ENCODE measurements around the gene F3.

F3 gene

DNA sequence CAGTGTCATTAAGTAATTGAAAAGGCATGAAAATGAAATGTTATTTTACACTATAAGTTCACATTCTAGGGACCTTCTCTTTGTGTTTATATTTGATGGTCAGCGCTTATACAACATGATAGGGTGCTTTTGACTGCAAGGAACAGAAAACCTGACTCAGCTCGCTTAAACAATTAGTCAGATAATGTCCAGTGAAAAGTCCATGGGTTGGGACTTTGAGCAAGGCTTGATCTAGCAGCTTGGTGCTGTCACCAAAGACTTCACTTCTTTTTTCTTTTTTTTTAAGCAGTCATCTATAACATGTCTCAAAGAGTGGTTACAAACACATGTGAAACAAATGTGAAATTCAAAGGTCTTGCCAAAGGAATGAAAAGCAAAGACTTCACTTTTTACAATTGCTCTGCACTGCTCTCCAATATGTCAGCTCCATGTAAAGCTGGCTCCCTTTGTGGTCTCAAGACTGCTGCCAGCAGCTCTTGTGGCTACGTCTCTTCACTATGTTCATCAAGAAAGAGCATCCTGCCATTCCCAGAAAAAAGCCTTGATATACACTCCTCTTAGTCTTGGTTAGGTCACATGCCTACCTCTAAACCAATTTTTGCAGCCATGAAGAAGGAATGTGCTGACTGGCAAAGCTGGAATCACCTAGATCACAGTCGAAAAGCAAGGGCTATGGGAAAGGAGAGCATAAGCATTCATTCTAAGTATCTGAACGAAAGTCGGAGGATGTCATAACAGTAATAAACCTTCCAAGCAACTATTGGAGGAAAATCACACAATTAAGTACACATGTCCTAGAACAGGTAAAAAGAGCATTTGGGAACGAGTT, 15.2 kb downstream of the F3 start:
- DNase-seq = no peak

DNA sequence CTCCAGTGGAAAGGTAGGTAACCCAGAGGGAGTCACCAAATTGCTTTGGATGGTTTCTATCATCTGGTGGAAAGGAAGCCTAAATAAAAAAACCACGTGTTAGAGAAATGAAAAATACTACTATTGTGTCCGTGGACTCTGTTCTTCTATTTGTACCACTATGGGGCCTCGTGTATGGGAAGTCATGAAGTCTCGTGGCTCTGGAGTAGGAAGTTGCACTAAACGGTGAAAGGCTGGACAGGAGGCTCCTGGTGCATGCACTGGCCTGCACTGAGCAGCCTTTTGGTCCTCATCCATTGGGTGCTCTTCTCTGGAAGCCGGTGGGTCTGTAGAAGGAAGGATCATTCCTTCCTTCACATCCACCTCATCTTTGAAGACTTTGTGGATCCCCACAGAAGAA, 17.0 kb downstream of the F3 start:
- DNase-seq = no peak

DNA sequence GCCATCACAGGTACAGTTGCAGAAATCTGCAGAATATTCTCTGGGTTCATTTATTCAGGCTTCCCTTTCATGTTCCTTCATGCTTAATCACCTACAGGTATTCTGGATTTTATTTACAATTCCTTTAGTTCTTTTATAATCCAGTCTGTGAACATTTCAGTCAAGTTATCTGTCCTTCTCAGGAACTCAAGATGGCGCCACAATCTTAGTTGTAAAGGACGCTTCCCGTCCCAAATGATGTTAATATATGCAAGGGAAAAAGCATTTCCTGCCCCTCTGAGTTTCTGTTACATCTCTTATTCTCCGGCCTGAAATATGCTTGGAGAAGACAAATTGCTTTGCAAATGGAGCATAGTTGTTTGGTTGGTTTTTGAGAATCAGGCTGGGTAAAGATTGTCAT, 19.3 kb downstream of the F3 start:
- peak; percentile 4 for DNase-seq

DNA sequence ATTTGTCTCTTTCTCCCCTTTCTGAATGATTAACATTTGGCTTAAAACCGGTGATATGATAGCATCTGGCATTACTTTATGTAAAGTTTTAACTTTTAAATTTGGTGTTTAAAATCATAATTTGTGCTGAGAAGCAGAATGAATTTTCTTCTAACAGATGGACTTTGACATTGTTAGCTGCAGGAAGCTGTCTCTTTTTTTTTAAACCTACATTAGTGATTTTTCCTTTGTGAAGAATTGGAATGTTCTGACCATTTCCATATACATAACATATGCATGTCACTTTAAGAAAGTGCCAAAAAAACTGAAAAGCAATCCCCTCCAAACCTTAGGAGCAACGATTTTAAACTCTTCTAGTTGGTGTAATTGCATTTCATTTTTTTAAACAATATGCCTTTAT, 22.2 kb downstream of the F3 start:
- DNase-seq = no peak

DNA sequence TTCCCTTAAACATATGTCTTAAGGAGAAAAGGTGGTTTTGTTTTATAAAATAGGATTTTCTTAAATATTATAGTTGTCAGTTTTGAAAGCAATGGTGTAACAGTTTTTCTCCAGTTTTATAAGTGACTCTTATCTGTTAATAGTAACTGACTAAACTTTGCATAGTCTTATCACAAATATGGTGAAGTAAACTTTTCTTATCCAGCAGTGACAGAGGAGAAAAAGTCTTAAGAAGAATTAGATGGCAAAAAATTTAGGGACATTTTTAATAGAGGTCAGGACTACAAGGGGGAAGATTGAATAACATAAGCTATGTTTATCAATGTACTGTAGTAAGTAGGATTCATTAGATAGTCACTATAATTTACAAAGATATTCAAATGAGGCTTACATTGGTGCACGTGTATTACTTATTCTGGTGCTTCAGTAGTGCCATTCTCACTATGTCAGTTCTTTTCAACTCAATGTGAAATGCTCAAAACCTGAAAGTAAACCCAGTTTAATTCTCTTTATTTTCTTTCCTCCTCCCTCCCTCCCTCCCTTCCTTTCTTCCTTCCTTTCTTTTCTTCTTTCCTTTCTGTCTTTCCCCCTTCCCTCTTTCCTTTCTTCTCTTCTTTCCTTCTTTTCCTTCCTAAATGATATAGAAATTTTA, 26.1 kb downstream of the F3 start:
- no peak for DNase-seq

DNA sequence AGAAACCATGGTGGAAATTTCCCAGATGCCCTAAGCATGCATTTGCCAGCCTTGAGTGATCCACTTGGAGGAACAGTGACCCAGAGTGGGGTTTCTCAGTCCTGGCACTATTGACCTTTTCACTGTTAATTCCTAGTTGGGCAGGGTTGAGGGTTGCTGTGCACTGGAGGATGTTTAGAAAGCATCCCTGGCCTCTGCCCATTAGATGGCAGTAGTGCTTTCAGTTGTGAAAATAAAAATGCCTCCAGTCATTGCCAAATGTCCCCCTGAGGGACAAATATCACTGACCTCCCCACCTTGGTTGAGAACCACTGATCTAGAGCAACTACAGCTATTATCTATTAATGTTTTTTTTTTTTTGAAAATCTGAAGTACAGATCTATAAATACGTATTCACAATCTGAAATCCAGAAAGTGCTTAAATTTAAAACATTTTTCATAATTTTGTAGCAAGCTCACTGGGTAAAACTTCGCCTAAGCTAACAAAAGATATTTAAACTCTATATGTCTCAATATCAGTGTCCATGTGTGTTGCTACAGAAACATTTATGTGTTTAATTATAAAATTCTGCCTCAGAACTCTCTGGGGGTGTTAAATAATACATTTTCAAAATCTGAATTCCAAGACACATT, 27.3 kb downstream of the F3 start:
- no peak for DNase-seq

DNA sequence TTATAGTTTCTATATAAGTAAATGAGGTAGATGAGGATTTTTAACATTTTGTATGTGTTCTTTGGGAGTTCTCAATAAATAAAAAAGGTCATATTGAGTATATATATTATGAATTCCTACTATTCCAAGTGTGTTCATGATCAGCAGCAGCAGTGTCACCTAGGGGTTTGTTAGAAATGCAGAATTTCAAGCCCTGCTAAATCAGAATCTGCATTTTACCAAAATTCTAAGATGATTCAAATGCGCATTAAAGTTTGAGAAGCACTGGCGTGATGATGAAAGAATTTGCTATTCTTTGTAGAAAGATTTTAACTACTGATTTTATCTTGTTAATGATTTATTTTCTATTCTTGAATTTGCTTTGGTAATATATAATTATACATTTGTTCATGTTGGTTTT, 28.7 kb downstream of the F3 start:
- no peak for DNase-seq

DNA sequence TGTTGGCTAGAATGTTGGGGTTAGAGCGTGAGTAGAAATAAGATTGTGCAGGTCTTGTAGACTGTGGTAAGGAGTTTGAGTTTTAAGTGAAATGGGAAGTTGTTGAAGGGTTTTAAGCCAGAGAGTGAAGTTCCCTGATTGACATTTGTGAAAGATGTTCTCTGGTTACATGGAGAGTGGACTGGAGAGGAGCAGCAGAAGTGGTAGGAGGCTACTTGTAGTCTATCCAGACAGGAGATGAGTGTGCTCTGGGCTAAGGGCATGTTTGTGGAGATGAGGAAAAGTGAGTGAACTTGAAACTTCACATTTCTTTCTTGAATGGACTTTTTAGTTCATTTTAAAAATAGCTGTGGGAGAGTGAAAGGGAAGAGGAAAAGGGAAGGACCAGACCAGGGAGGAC, 37.0 kb downstream of the F3 start:
- DNase-seq = no peak

DNA sequence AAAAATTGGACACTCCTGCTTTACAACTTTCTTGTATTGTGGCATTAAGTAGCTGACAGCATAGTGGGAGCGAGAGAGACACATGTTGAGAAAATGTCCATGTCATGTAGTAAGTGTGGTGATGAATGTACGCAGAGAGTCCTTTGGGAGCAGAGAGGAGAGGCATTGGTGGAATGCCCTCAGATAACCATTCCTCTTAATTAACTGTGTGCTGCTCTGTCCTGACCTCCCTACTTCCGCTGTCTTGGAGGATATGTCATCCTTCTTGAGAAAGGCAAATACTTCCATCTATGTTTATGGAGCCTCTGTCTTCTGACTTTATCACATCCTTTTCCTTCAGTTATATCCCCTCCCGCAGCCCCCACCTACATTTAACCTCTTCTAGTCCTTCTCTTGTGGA, 38.4 kb downstream of the F3 start:
- DNase-seq = no peak

DNA sequence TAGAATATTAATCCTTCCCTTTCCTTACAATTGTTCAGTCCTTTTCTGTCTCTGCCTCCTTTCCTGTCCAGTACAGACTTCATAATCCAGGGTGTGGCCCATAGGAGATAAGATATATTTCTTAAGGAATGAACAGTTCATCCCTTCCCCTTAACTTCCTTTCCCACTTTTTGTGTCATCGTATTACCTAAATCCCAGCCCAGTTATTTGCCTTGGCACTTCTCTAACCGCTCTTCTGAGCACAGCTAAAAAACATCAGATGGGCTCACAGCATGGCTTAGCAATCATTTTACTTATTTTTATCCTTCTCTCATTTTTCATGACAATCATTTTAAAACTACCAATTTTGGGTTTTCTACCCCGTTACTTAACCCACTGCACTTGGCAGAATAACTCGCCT, 39.6 kb downstream of the F3 start:
- DNase-seq = no peak

DNA sequence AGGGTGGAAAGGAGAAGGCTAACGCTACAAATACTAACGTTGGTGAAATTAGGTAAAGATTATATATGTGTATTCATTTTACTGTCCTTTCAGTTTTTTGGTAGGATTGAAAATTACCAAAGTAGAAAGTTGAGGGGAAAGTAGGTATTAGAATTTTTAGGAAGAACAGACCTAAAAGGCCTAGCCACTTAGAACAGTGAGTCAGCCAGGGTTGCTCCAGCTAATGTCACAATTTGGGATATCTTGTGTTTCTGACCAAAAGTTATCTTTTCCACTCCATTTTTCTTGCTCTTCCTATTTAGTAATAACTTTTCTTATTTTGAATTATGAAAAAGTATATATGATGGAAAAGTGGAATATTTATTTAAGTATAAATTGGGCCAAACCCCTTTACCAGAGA, 40.1 kb downstream of the F3 start:
- DNase-seq = no peak

DNA sequence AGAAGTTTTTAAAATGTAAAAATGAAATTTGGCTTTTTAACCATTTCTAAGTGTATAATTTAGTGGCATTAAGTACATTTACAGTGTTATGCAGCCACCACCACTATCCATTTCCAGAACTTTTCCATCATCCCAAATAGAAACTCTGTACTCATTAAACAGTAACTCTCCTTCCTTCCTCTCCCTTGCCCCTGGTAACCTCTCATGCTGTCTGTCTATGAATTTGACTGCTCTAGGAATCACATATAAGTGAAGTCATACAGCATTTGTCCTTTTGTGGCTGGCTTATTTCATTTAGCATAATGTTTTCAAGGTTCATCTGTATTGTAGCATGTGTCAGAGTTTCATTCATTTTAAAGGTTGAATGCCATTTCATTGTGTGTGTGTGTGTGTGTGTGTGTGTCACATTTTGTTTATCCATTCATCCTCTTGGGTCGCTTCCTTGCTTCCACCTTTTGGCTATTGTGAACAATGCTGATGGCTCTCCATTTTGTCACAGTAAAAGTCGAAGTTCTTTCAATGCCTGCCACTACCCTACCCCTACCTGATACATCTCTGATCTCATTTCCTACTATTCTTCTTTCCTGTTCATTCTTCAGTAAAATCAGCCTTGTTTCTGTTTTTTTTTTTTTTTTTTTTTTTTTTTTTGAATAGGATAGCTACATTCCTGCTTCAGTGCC, 45.3 kb downstream of the F3 start:
- no peak for DNase-seq

DNA sequence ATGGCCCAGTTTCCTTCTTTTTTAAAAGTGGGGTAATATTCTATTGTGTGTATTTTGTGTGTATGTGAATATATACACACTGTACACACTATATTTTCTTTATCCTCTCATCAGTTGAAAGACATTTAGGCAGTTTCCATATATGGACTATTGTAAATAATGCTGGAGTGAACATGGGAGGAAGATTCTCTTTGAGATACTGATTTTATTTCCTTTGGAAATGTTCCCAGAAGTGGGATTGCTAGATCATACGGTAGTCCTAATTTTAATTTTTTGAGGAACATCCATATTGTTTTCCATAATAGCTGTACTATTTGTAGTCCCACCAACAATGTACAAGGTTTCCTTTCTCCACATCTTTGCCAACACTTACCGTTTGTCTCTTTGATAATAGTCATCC, 51.0 kb downstream of the F3 start:
- no peak for DNase-seq

DNA sequence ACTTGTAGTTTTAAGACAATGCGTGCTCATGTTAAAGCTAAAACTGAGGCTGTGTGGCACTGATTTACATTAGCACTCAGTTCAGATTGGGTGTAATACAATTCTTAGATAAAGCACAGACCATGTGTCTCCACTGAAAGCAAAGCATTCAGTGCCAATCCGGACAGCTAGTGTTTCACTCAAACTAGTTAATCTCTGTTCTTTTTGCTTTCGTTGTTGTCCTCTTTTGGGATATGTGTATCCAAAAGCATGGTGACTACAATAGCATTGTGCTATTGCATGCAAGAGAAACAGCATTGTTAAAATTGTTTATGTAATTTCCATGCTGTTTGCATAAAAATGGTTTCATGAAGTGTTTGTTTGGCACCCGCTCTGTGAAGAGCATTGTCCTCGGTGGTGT, 54.6 kb downstream of the F3 start:
- DNase-seq = no peak

DNA sequence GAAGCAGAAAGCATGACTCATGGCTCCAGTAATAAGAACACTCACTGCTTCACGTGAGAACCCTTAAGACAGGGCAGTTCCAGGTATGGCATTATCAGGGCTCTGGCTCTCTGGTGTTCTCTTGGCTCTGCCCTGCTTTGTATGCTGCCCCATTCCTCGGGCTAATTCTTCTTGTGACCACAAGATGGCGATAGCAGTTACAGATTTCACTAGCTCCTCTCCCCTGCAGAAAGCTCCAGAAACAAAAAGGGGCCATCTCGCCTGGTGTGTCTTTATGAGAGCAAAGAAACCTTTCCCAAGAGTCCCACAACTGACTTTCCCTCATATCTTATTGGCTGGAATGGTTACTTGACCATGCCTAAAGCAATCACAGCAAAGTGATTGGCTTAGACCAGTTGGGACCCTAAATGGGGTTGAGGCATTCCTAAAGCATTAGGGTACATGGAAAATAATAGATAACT, 60.1 kb downstream of the F3 start:
- peak; percentile 4 for DNase-seq

DNA sequence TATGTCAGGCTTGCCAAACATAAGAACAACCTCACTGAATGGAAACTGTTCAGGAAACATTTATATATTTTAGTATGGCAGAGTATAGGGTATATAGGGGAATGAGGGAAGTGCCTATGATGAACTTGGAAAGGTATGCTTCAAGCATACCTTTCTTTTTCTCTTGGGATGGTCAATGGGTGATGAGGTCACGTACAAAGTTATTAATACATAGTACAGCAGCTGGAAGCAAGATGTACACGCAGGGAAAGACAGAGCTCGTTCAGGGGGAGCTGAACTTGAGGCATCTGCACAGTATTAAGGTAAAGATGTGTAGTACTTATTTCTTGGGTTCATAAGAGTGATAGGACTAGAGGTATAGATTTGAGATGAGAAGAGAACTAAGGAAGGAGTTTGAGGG, 61.9 kb downstream of the F3 start:
- no peak for DNase-seq

Data from NCI-H2171 (cell line).